Activated CD8-positive, alpha-beta memory T cell treated with anti-CD3 and anti-CD28 coated beads, Interleukin-2, amount 10 ng/mL, durations not matched to agents 7 days and 5 days (primary cell): ENCODE measurements around the gene PCDHGA12. TPM values are rescaled to one million over a fixed set of nuclear protein-coding genes. Genes with fewer than 3 reads are reported as not detected.
"Not testable (repeated sequence)": the region's sequence is repeated elsewhere in the genome, so short reads cannot be mapped to it uniquely, and the experiment has no call there.

Source experiments
- ATAC-seq: fragments of 150-1000 bp; cut with Tn5 transposase; one replicate; pipeline ENCODE4 v1.10.0; 2021; ENCODE audit warnings: moderate library complexity
- CTCF ChIA-PET: fragments of 350-600 bp; sonication (Branson Sonifier 250); formaldehyde crosslinking; loops from one replicate; lab custom pipeline; 2021; ENCODE audit warnings: antibody characterized with exemption; lab: Charles Lee
- DNase-seq: peaks from one replicate; pipeline ENCODE4 v3.0.0-alpha.2; 2020
- H3K27ac Mint-ChIP-seq: one replicate; pipeline ENCODE4 v1.8.0; 2021; ENCODE audit warnings: mild to moderate bottlenecking, mixed read lengths
- H3K27me3 Mint-ChIP-seq: one replicate; pipeline ENCODE4 v1.8.0; 2021; ENCODE audit warnings: mixed read lengths
- H3K36me3 Mint-ChIP-seq: one replicate; pipeline ENCODE4 v1.8.0; 2021; ENCODE audit warnings: mild to moderate bottlenecking, mixed read lengths
- H3K4me1 Mint-ChIP-seq: one replicate; pipeline ENCODE4 v1.8.0; 2021; ENCODE audit warnings: mixed read lengths
- H3K4me3 Mint-ChIP-seq: one replicate; pipeline ENCODE4 v1.8.0; 2021; ENCODE audit warnings: mild to moderate bottlenecking, moderate library complexity, mixed read lengths
- H3K9me3 Mint-ChIP-seq: one replicate; pipeline ENCODE4 v1.8.0; 2022; ENCODE audit warnings: low read depth, mixed read lengths
- total RNA-seq, 2 experiments: library from RNA; stranded (reverse); gene quantifications; one replicate each; pipeline ENCODE4 v1.2.3, GENCODE V29; 2021

Gene PCDHGA12
- under 1 TPM in 1 of 2 experiments, not detected in 1; 0.07 TPM for total RNA-seq

DNA sequence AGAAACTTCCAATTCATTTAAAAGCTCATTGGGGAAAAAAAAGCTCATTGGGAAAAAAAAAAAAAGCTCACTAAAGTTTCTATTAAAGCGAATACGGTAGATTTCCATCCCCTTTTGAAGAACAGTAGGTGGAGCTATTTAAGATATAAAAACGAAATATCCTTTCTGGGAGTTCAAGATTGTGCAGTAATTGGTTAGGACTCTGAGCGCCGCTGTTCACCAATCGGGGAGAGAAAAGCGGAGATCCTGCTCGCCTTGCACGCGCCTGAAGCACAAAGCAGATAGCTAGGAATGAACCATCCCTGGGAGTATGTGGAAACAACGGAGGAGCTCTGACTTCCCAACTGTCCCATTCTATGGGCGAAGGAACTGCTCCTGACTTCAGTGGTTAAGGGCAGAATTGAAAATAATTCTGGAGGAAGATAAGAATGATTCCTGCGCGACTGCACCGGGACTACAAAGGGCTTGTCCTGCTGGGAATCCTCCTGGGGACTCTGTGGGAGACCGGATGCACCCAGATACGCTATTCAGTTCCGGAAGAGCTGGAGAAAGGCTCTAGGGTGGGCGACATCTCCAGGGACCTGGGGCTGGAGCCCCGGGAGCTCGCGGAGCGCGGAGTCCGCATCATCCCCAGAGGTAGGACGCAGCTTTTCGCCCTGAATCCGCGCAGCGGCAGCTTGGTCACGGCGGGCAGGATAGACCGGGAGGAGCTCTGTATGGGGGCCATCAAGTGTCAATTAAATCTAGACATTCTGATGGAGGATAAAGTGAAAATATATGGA is at the start of gene PCDHGA12:
TSS of gene PCDHGA12 (plus strand) at position 176 of the 782 bp plus-strand sequence. CDS start at position 429, 253 bp downstream.
- CTCF ChIA-PET = interaction anchor here (0.7 to 2.2 kb wide), 19 partner anchors 10 to 134 kb away, joined by 3 to 23 read pairs (median 3); partner anchors contain the start of genes PCDHGA1, PCDHGA10, PCDHGA11 and PCDHGA6
- Mint-ChIP-seq H3K4me1 (peaks cover 5% of the 10 kb centered on the region), H3K27ac (peak within 1 kb of the TSS; percentile 69), H3K9me3 (peaks cover 18% of the 10 kb centered on the region), H3K27me3 (peaks cover 52% of the 10 kb centered on the region), H3K36me3 (peaks cover 6% of the 10 kb centered on the region), H3K4me3 (peak within 1 kb of the TSS; percentile 43)
- no peak for ATAC-seq
- DNase-seq = no peak

DNA sequence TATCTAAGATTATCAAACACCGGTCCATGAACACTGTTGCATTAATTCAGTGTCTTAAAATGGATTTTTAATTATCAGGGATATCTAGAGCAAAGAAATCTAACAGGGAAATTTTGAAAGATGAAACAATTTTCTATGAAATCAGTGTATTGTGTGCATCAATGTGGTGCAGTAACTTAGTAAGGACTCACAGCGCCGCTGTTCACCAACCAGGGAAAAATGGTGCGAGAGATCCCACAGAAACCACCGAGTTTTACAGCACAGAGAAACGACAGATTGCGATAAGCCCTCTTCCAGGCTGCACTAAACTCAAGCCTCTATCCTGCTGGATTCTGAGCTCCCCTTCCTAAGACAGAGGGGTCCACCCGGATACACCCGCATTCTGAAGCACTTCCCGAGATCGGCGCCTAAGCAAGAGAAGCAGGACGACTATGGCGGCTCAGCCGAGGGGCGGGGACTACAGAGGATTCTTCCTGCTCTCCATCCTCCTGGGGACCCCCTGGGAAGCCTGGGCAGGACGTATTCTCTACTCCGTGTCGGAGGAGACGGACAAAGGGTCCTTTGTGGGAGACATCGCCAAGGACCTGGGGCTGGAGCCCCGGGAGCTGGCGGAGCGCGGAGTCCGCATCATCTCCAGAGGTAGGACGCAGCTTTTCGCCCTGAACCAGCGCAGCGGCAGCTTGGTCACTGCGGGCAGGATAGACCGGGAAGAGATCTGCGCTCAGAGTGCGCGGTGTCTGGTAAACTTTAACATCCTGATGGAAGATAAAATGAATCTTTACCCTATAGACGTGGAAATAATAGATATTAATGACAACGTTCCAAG is 47.6 kb upstream of the PCDHGA12 start, which contains the start of gene PCDHGA7:
TSS of gene PCDHGA7 (plus strand) at position 274 of the 826 bp plus-strand sequence. CDS start at position 432, 158 bp downstream.
- CTCF ChIA-PET = interaction anchor here (0.9 kb wide), 1 partner anchor 13 kb away, joined by 3 read pairs; no protein-coding TSS in a partner anchor
- peaks cover 7% of the 10 kb centered on the region for H3K9me3 Mint-ChIP-seq
- ATAC-seq (no peak), DNase-seq (no peak)
- peaks cover 2% of the 10 kb centered on the region for H3K36me3 Mint-ChIP-seq
- peak within 1 kb of the TSS; percentile 28 for H3K27ac Mint-ChIP-seq
- no peak within 1 kb of the TSS for H3K4me3 Mint-ChIP-seq
- no peaks in the 10 kb centered on the region for H3K4me1 Mint-ChIP-seq
- peaks cover 57% of the 10 kb centered on the region for H3K27me3 Mint-ChIP-seq

DNA sequence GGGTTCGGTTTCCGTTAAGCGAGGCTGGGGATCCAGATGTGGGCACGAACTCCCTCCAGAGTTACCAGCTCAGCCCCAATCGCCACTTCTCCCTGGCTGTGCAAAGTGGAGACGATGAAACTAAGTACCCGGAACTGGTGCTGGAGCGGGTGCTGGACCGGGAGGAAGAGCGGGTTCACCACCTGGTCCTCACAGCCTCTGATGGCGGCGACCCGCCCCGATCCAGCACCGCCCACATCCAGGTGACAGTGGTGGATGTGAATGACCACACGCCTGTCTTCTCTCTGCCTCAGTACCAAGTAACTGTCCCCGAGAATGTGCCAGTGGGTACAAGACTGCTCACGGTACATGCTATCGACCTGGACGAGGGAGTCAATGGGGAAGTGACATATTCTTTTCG is 47.0 kb upstream of the PCDHGA12 start:
- no peaks in the 10 kb centered on the region for H3K4me1 Mint-ChIP-seq
- H3K4me3 Mint-ChIP-seq = no peak overlapping the region
- no peak for ATAC-seq
- H3K27ac Mint-ChIP-seq = peak overlapping the region; percentile 28
- peaks cover 2% of the 10 kb centered on the region for H3K36me3 Mint-ChIP-seq
- peaks cover 59% of the 10 kb centered on the region for H3K27me3 Mint-ChIP-seq
- DNase-seq = no peak
- peaks cover 7% of the 10 kb centered on the region for H3K9me3 Mint-ChIP-seq
- CTCF ChIA-PET = interaction anchor here (0.9 kb wide), 1 partner anchor 12 kb away, joined by 3 read pairs; no protein-coding TSS in a partner anchor

DNA sequence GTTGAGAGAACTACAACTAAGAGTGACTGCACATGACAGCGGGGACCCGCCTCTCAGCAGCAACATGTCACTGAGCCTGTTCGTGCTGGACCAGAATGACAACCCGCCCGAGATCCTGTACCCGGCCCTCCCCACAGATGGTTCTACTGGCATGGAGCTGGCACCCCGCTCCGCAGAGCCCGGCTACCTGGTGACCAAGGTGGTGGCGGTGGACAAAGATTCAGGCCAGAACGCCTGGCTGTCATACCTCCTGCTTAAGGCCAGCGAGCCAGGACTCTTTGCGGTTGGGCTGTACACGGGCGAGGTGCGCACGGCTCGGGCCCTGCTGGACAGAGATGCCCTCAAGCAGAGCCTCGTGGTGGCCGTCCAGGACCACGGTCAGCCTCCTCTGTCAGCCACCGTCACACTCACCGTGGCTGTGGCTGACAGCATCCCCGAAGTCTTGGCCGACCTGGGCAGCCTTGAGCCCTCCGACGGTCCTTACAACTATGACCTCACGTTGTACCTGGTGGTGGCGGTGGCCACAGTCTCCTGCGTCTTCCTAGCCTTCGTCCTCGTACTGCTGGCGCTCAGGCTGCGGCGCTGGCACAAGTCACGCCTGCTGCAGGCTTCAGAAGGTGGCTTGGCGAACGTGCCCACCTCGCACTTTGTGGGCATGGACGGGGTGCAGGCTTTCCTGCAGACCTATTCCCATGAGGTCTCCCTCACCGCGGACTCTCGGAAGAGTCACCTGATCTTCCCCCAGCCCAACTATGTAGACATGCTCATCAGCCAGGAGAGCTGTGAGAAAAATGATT is 45.6 kb upstream of the PCDHGA12 start:
- H3K36me3 Mint-ChIP-seq = peaks cover 5% of the 10 kb centered on the region
- no peak overlapping the region for H3K4me3 Mint-ChIP-seq
- no peak overlapping the region for H3K27ac Mint-ChIP-seq
- no peaks in the 10 kb centered on the region for H3K4me1 Mint-ChIP-seq
- peaks cover 9% of the 10 kb centered on the region for H3K9me3 Mint-ChIP-seq
- DNase-seq = no peak
- no peak for ATAC-seq
- H3K27me3 Mint-ChIP-seq = peaks cover 58% of the 10 kb centered on the region
- CTCF ChIA-PET = no interaction called here

DNA sequence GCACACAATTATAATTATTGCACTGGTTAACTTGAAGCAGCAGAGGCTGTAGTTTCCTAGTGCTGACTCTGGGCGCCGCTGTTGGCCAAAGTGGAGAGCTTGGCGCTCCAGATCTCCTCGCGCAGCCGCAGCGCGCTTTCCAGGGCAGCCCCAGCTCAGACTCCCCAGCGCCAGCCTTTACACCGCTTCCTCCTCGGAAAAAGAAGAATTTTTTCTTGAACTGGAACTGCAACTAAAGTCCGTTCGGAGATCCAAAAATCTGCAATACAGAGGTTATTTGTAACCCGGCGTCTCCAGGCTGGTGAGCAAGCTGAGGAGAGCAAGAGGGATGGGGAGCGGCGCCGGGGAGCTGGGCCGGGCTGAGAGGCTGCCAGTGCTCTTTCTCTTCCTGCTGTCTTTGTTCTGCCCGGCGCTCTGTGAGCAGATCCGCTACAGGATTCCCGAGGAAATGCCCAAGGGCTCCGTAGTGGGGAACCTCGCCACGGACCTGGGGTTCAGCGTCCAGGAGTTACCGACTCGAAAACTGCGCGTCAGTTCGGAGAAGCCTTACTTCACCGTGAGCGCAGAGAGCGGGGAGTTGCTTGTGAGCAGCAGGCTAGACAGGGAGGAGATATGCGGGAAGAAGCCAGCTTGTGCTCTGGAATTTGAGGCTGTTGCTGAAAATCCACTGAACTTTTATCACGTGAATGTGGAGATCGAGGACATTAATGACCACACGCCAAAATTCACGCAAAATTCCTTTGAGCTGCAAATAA is 42.6 kb upstream of the PCDHGA12 start, which contains the start of gene PCDHGB4:
TSS of gene PCDHGB4 (plus strand) at position 142 of the 755 bp plus-strand sequence. CDS start at position 329, 187 bp downstream.
- peaks cover 18% of the 10 kb centered on the region for H3K9me3 Mint-ChIP-seq
- peaks cover 56% of the 10 kb centered on the region for H3K27me3 Mint-ChIP-seq

DNA sequence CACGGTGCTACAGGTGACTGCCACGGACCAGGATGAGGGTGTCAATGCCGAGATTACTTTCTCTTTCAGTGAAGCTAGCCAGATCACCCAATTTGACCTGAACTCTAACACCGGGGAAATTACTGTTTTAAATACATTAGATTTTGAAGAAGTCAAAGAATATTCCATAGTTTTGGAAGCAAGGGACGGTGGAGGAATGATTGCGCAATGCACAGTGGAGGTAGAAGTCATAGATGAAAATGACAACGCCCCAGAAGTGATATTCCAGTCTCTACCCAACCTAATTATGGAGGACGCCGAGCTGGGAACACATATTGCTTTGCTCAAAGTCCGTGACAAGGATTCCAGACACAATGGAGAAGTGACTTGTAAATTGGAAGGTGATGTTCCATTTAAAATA is 41.6 kb upstream of the PCDHGA12 start:
- H3K27me3 Mint-ChIP-seq = peaks cover 48% of the 10 kb centered on the region
- no peak for DNase-seq
- peaks cover 18% of the 10 kb centered on the region for H3K9me3 Mint-ChIP-seq
- H3K4me1 Mint-ChIP-seq = no peaks in the 10 kb centered on the region
- CTCF ChIA-PET = interaction anchor here (1.5 kb wide), 1 partner anchor 41 kb away, joined by 3 read pairs; the partner anchor contains the start of gene PCDHGA12
- H3K4me3 Mint-ChIP-seq = no peak overlapping the region
- ATAC-seq = no peak
- H3K36me3 Mint-ChIP-seq = peaks cover 4% of the 10 kb centered on the region
- no peak overlapping the region for H3K27ac Mint-ChIP-seq

More for the DNA sequence above, 42.6 kb upstream of the PCDHGA12 start, which contains the start of gene PCDHGB4:
- not testable (repeated sequence) for H3K27ac Mint-ChIP-seq, H3K36me3 Mint-ChIP-seq, H3K4me3 Mint-ChIP-seq, H3K4me1 Mint-ChIP-seq, ATAC-seq, DNase-seq
- CTCF ChIA-PET = interaction anchor here (1.5 kb wide), 1 partner anchor 42 kb away, joined by 3 read pairs; the partner anchor contains the start of gene PCDHGA12

DNA sequence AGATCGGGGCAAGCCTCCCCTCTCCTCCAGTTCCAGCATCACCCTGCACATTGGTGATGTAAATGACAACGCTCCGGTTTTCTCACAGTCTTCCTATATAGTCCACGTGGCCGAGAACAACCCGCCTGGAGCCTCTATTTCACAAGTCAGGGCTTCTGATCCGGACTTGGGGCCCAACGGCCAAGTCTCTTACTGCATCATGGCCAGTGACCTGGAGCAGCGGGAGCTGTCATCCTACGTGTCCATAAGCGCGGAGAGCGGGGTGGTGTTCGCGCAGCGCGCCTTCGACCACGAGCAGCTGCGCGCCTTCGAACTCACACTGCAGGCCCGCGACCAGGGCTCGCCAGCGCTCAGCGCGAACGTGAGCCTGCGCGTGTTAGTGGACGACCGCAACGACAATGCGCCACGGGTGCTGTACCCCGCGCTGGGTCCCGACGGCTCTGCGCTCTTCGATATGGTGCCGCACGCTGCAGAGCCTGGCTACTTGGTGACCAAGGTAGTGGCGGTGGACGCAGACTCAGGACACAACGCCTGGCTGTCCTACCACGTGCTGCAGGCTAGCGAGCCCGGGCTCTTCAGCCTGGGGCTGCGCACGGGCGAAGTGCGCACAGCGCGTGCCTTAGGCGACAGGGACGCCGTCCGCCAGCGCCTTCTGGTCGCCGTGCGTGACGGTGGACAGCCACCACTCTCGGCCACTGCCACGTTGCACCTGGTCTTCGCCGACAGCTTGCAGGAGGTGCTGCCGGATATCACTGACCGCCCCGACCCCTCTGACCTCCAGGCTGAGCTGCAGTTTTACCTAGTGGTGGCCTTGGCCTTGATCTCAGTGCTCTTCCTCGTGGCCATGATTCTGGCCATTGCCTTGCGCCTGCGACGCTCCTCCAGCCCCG is 40.9 kb upstream of the PCDHGA12 start:
- no peak for DNase-seq
- Mint-ChIP-seq H3K4me1 (no peaks in the 10 kb centered on the region), H3K4me3 (no peak overlapping the region), H3K27me3 (peaks cover 50% of the 10 kb centered on the region), H3K27ac (no peak overlapping the region), H3K9me3 (peaks cover 18% of the 10 kb centered on the region), H3K36me3 (peaks cover 4% of the 10 kb centered on the region)
- CTCF ChIA-PET = no interaction called here
- ATAC-seq = no peak

DNA sequence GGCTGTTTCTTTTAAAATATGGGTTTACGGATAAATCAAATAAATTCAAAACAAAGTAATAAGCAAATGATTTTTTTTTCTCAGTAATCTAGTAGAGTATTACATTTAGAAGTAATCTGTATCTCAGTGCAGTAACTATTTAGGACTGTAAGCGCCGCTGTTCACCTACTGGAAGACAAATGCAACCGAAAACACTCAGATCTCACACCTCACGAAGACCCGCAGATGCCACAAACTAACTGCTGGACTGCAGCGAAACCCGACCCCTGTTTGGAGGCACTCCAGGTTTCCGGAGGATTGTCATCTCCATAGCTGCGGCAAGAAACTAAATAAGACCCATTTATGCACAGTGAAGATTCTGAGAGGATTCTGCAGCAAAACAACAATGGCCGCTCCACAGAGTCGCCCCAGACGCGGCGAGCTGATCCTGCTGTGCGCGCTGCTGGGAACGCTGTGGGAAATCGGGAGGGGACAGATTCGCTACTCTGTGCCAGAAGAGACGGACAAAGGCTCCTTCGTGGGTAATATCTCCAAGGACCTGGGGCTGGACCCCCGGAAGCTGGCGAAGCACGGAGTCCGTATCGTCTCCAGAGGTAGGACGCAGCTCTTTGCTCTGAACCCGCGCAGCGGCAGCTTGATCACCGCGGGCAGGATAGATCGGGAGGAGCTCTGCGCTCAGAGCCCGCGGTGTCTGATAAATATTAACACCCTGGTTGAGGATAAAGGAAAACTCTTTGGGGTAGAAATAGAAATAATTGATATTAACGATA is 37.7 kb upstream of the PCDHGA12 start, which contains the start of gene PCDHGA8:
TSS of gene PCDHGA8 (plus strand) at position 205 of the 770 bp plus-strand sequence. CDS start at position 386, 181 bp downstream.
- CTCF ChIA-PET = interaction anchor here (1.0 to 1.3 kb wide), 2 partner anchors 28 to 120 kb away, joined by 3 read pairs; partner anchors contain the start of gene PCDHGA11
- peaks cover 40% of the 10 kb centered on the region for H3K27me3 Mint-ChIP-seq

DNA sequence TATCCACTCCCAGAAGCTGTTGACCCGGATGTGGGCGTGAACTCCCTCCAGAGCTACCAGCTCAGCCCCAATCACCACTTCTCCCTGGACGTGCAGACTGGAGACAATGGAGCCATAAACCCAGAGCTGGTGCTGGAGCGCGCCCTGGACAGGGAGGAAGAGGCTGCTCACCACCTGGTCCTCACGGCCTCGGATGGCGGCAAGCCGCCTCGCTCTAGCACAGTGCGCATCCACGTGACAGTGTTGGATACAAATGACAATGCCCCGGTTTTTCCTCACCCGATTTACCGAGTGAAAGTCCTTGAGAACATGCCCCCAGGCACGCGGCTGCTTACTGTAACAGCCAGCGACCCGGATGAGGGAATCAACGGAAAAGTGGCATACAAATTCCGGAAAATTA is 37.0 kb upstream of the PCDHGA12 start:
- peaks cover 15% of the 10 kb centered on the region for H3K9me3 Mint-ChIP-seq
- peaks cover 7% of the 10 kb centered on the region for H3K36me3 Mint-ChIP-seq
- CTCF ChIA-PET = interaction anchor here (1.0 to 1.3 kb wide), 2 partner anchors 28 to 120 kb away, joined by 3 read pairs; partner anchors contain the start of gene PCDHGA11
- H3K27ac Mint-ChIP-seq = no peak overlapping the region
- ATAC-seq (no peak), DNase-seq (no peak)
- H3K27me3 Mint-ChIP-seq = peaks cover 41% of the 10 kb centered on the region
- H3K4me1 Mint-ChIP-seq = no peaks in the 10 kb centered on the region
- H3K4me3 Mint-ChIP-seq = no peak overlapping the region

More for the DNA sequence above, 37.7 kb upstream of the PCDHGA12 start, which contains the start of gene PCDHGA8:
- H3K4me3 Mint-ChIP-seq = no peak within 1 kb of the TSS
- H3K27ac Mint-ChIP-seq = no peak within 1 kb of the TSS
- ATAC-seq (no peak), DNase-seq (no peak)
- peaks cover 15% of the 10 kb centered on the region for H3K9me3 Mint-ChIP-seq
- H3K36me3 Mint-ChIP-seq = peaks cover 7% of the 10 kb centered on the region
- no peaks in the 10 kb centered on the region for H3K4me1 Mint-ChIP-seq

DNA sequence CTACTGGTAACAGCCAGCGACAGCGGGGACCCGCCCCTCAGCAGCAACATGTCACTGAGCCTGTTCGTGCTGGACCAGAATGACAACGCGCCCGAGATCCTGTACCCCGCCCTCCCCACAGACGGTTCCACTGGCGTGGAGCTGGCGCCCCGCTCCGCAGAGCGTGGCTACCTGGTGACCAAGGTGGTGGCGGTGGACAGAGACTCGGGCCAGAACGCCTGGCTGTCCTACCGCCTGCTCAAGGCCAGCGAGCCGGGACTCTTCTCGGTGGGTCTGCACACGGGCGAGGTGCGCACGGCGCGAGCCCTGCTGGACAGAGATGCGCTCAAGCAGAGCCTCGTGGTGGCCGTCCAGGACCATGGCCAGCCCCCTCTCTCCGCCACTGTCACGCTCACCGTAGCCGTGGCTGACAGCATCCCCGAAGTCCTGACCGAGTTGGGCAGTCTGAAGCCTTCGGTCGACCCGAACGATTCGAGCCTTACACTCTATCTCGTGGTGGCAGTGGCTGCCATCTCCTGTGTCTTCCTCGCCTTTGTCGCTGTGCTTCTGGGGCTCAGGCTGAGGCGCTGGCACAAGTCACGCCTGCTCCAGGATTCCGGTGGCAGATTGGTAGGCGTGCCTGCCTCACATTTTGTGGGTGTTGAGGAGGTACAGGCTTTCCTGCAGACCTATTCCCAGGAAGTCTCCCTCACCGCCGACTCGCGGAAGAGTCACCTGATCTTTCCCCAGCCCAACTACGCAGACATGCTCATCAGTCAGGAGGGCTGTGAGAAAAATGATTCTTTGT is 35.7 kb upstream of the PCDHGA12 start:
- H3K9me3 Mint-ChIP-seq, H3K36me3 Mint-ChIP-seq, ATAC-seq, H3K27ac Mint-ChIP-seq, H3K4me1 Mint-ChIP-seq, H3K4me3 Mint-ChIP-seq, DNase-seq: not testable (repeated sequence)
- peaks cover 45% of the 10 kb centered on the region for H3K27me3 Mint-ChIP-seq
- CTCF ChIA-PET = interaction anchor here (1.0 kb wide), 1 partner anchor 11 kb away, joined by 3 read pairs; no protein-coding TSS in a partner anchor
